SK-N-SH (cell line): ENCODE measurements around the gene F5. TPM values are rescaled to one million over a fixed set of nuclear protein-coding genes. Genes with fewer than 3 reads are reported as not detected.
A peak's percentile ranks its signal among the peaks of the same experiment; 100 is the strongest.
"Not testable (repeated sequence)": the region's sequence is repeated elsewhere in the genome, so short reads cannot be mapped to it uniquely, and the experiment has no call there.

ENCODE experiments used
- CTCF ChIA-PET: fragments of 300-600, 350-600 bp; formaldehyde crosslinking; extraction: SDS; loops from one replicate; lab custom pipeline; 2021; lab: Yijun Ruan, JAX
- POLR2A ChIA-PET: fragments of 350-600 bp; sonication (Branson Sonifier 250); formaldehyde crosslinking; extraction: SDS; loops from one replicate; lab custom pipeline; 2020; ENCODE audit warnings: antibody characterized with exemption, inconsistent platforms; lab: Yijun Ruan, JAX
- DNase-seq: peaks from one replicate; pipeline ENCODE4 v3.0.0; 2012
- H2AFZ ChIP-seq: fragments of 200-600 bp; sonication (generic); 2 replicates; pipeline ENCODE4 v1.8.1; 2016; ENCODE audit warnings: antibody characterized with exemption, mild to moderate bottlenecking, low read depth
- H3F3A ChIP-seq: fragments of 200-600 bp; sonication (generic); replicated peaks from 2 replicates; pipeline ENCODE3; 2016; ENCODE audit warnings: antibody characterized with exemption, mild to moderate bottlenecking; ENCODE audit not compliant: insufficient read depth
- H3K27ac ChIP-seq, 2 experiments: fragments of 200-500 bp in 1 of 2; fragments of 200-600 bp in 1 of 2; sonication (Bioruptor generic) in 1 of 2; sonication (generic), shearing (Covaris generic) in 1 of 2; 2 replicates each; pipeline versions ENCODE4 v1.5.1 to v1.6.1; 2014 to 2016; ENCODE audit warnings: low read depth in 2 of 2, inconsistent platforms in 1 of 2, low read length in 1 of 2, mild to moderate bottlenecking in 1 of 2, mixed read lengths in 1 of 2
- H3K27me3 ChIP-seq: fragments of 200-600 bp; sonication (generic), shearing (Covaris generic); 2 replicates; pipeline ENCODE4 v1.6.1; 2016; ENCODE audit warnings: mixed run types; ENCODE audit not compliant: insufficient read depth
- H3K36me3 ChIP-seq, 2 experiments: fragments of 200-500 bp in 1 of 2; fragments of 200-600 bp in 1 of 2; sonication (Bioruptor generic) in 1 of 2; sonication (generic) in 1 of 2; replicated peaks in 1 of 2; 2 replicates each; pipeline versions ENCODE3 to v1.5.1; 2014 to 2016; ENCODE audit warnings: low read length in 1 of 2, mild to moderate bottlenecking in 1 of 2; ENCODE audit not compliant: insufficient read depth in 2 of 2, control insufficient read depth in 1 of 2
- H3K4me1 ChIP-seq, 2 experiments: fragments of 200-500 bp in 1 of 2; fragments of 200-600 bp in 1 of 2; sonication (Bioruptor generic) in 1 of 2; sonication (generic), shearing (Covaris generic) in 1 of 2; 2 replicates each; pipeline versions ENCODE4 v1.5.1 to v1.6.1; 2014 to 2016; ENCODE audit warnings: low read depth in 1 of 2, low read length in 1 of 2, mixed run types in 1 of 2; ENCODE audit not compliant: insufficient read depth in 2 of 2, control insufficient read depth in 1 of 2
- H3K4me2 ChIP-seq: fragments of 200-600 bp; sonication (generic), shearing (Covaris generic); 2 replicates; pipeline ENCODE4 v1.6.1; 2017; ENCODE audit warnings: mixed run types
- H3K4me3 ChIP-seq, 2 experiments: fragments of 200-500 bp in 1 of 2; fragments of 200-600 bp in 1 of 2; sonication (Bioruptor generic) in 1 of 2; sonication (generic), shearing (Covaris generic) in 1 of 2; 2 replicates each; pipeline versions ENCODE4 v1.5.1 to v1.8.1; 2014 to 2016; ENCODE audit warnings: low read depth in 2 of 2, inconsistent platforms in 1 of 2, low read length in 1 of 2, mild to moderate bottlenecking in 1 of 2, mixed read lengths in 1 of 2, moderate library complexity in 1 of 2
- H3K79me2 ChIP-seq: fragments of 200-600 bp; sonication (generic); 2 replicates; pipeline ENCODE4 v1.8.1; 2017; ENCODE audit warnings: mild to moderate bottlenecking; ENCODE audit not compliant: insufficient read depth
- H3K9ac ChIP-seq: fragments of 200-600 bp; sonication (generic); 2 replicates; pipeline ENCODE4 v1.6.1; 2017; ENCODE audit warnings: mixed run types
- H3K9me2 ChIP-seq: fragments of 200-600 bp; sonication (generic); 2 replicates; pipeline ENCODE4 v1.6.1; 2017; ENCODE audit warnings: mixed run types
- H3K9me3 ChIP-seq: fragments of 200-600 bp; sonication (generic); 2 replicates; pipeline ENCODE4 v1.6.1; 2017; ENCODE audit warnings: mixed run types, mild to moderate bottlenecking, moderate library complexity
- H4K20me1 ChIP-seq: fragments of 200-600 bp; sonication (generic); 2 replicates; pipeline ENCODE4 v1.6.1; 2017; ENCODE audit warnings: mild to moderate bottlenecking, mixed run types; ENCODE audit not compliant: insufficient read depth
- EZH2phosphoT487 ChIP-seq: fragments of 200-600 bp; sonication (generic); IDR thresholded peaks from 2 replicates; pipeline ENCODE4 v1.6.1; 2017; ENCODE audit warnings: low read depth, mixed run types, mild to moderate bottlenecking, antibody characterized with exemption, moderate library complexity, borderline replicate concordance
- FOSL2 ChIP-seq: IDR thresholded peaks from 2 replicates; pipeline ENCODE4 v1.4.0; 2012; ENCODE audit warnings: low read depth, mild to moderate bottlenecking, moderate library complexity, borderline replicate concordance
- JUND ChIP-seq: IDR thresholded peaks from 2 replicates; pipeline ENCODE4 v1.4.0; 2012
- NFIC ChIP-seq: IDR thresholded peaks from 2 replicates; pipeline ENCODE4 v1.4.0; 2012; ENCODE audit warnings: borderline replicate concordance
- POLR2AphosphoS5 ChIP-seq: IDR thresholded peaks from 2 replicates; pipeline ENCODE4 v1.6.1; 2012; ENCODE audit warnings: low read depth, low read length
- RAD21 ChIP-seq: IDR thresholded peaks from 2 replicates; pipeline ENCODE4 v1.6.1; 2012; ENCODE audit warnings: mild to moderate bottlenecking, low read length
- RXRA ChIP-seq: IDR thresholded peaks from 2 replicates; pipeline ENCODE4 v1.4.0; 2012; ENCODE audit warnings: low read depth, mild to moderate bottlenecking, borderline replicate concordance
- SMC3 ChIP-seq: IDR thresholded peaks from 2 replicates; pipeline ENCODE4 v1.6.1; 2012; ENCODE audit warnings: low read depth, low read length, improper control_type of control experiment
- TCF12 ChIP-seq: IDR thresholded peaks from 2 replicates; pipeline ENCODE4 v1.4.0; 2012
- USF2 ChIP-seq: fragments of 150-350 bp; IDR thresholded peaks from 2 replicates; pipeline ENCODE4 v1.6.1; 2017; ENCODE audit warnings: antibody characterized with exemption, low read length, low read depth, borderline replicate concordance
- WGBS: methylation state at CpG from one replicate; pipeline ENCODE4 v1.1.6; 2017; ENCODE audit warnings: low lambda C conversion rate; 5-methylcytosine and 5-hydroxymethylcytosine counted together
- polyA plus RNA-seq, 3 experiments: library from polyadenylated mRNA; depleted of rRNA; stranded (reverse); fragments of >200 nt; gene quantifications; 2 replicates each; pipeline ENCODE4 v1.2.3, GENCODE V29; 2012

Gene F5
- polyA plus RNA-seq, 1 of the 3 experiments (the other 2 are of a cell fraction) = under 0.01 TPM

GRCh38 chr1:169538998-169539871 lies 47.0 kb downstream of the F5 start:
- no peak overlapping the region for H3K27ac ChIP-seq
- WGBS = 28% methylated on average over 3 of the region's 3 CpGs
- H3K9me3 ChIP-seq = no peaks in the 10 kb centered on the region
- H3K4me2 ChIP-seq = no peak overlapping the region
- ChIA-PET CTCF (no interaction called here), POLR2A (no interaction called here)
- H3K4me1 ChIP-seq = no peaks in the 10 kb centered on the region; a peak in 1 of 4 replicates
- no peak overlapping the region for H2AFZ ChIP-seq
- no peak overlapping the region for H3K9ac ChIP-seq
- H3K79me2 ChIP-seq = no peaks in the 10 kb centered on the region
- H3K9me2 ChIP-seq = no peaks in the 10 kb centered on the region
- H3K4me3 ChIP-seq = no peak overlapping the region
- H3K36me3 ChIP-seq = no peaks in the 10 kb centered on the region
- no peaks in the 10 kb centered on the region; the same call in 1 of the 2 replicates for H3K27me3 ChIP-seq
- TF ChIP-seq RAD21 (no peak), JUND (peak; percentile 75), FOSL2 (peak; percentile 53; the same call in 1 of the 2 replicates), USF2 (no peak), EZH2phosphoT487 (no peak), NFIC (peak; percentile 46; the same call in 1 of the 2 replicates)
- peaks cover 4% of the 10 kb centered on the region for H3F3A ChIP-seq
- no peaks in the 10 kb centered on the region for H4K20me1 ChIP-seq
- no peak for DNase-seq

GRCh38 chr1:169534653-169535052 lies 51.6 kb downstream of the F5 start:
- Histone ChIP-seq H2AFZ (no peak overlapping the region), H3K4me1 (no peaks in the 10 kb centered on the region; a peak in 1 of 4 replicates), H3K27me3 (no peaks in the 10 kb centered on the region), H3K4me3 (no peak overlapping the region), H3K4me2 (no peak overlapping the region), H4K20me1 (no peaks in the 10 kb centered on the region), H3K9me2 (no peaks in the 10 kb centered on the region), H3K36me3 (no peaks in the 10 kb centered on the region), H3K27ac (no peak overlapping the region), H3K79me2 (no peaks in the 10 kb centered on the region), H3K9me3 (no peaks in the 10 kb centered on the region), H3F3A (peaks cover 4% of the 10 kb centered on the region), H3K9ac (no peak overlapping the region)
- 43% methylated on average over 2 of the region's 2 CpGs for WGBS
- DNase-seq = no peak
- CTCF ChIA-PET = interaction anchor here (1.0 kb wide), 1 partner anchor 11 kb away, joined by 3 read pairs; no protein-coding TSS in a partner anchor
- POLR2A ChIA-PET = no interaction called here
- TF ChIP-seq SMC3 (no peak), RXRA (no peak), TCF12 (no peak), POLR2AphosphoS5 (no peak)

- H4K20me1 ChIP-seq, H3K9me3 ChIP-seq, H3K27me3 ChIP-seq, DNase-seq, H3K9me2 ChIP-seq, POLR2A ChIA-PET, H3K27ac ChIP-seq, H2AFZ ChIP-seq, H3K9ac ChIP-seq, H3K4me1 ChIP-seq, H3K4me2 ChIP-seq, H3K4me3 ChIP-seq, H3K36me3 ChIP-seq, H3F3A ChIP-seq, H3K79me2 ChIP-seq: not testable (repeated sequence)
- WGBS = 35% methylated on average over 9 of the region's 9 CpGs
- CTCF ChIA-PET = interaction anchor here (1.0 kb wide), 1 partner anchor 12 kb away, joined by 3 read pairs; no protein-coding TSS in a partner anchor
Observed at GRCh38 chr1:169533528-169534190, 52.6 kb downstream of the F5 start.
